ENCODE data around the gene PDE3A.
A peak's percentile ranks its signal among the peaks of the same experiment; 100 is the strongest.
"Not testable (repeated sequence)": the region's sequence is repeated elsewhere in the genome, so short reads cannot be mapped to it uniquely, and the experiment has no call there.

Gene PDE3A

DNA sequence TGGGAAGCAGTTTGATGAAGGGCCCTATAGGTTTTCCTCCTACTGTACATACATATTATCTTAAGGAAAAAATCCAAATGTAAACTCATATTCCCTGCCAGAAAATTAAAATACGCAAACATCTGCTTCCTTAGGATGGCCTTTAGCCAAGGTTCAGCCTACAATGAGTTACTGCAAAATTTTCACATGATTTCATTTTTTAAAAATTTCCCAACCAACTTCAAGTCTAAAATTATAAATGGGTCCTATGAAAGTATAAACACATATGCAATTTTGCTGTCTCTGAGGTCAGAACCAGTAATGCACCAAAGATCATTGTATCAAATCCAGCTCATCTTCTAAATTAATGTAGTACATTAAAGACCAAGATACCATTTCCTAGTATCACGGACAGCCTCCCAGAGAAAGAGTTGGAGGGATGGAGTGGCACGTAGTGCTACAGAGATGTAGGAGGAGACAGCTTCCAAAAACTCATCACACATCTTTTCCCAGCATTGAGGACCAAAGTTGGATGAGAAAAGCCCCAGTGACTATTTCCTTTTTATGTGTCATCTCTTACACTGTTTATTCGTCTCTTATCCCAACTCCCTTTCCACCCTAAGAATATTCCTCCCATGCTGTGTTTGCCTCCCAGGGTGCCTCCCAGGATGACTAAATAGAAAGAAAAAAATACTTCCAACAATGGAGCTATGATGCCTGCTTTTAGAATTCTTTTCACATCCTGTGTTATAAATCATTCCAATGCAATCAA lies 234.5 kb downstream of the PDE3A start:
- TF ChIP-seq POLR2A (IDR thresholded peaks at IDR 0.05; ENCODE audit: low read depth, low read length) = no peak
- DNase-seq (ENCODE audit: insufficient read length, low spot score) (no peak), FAIRE-seq (no peak)

DNA sequence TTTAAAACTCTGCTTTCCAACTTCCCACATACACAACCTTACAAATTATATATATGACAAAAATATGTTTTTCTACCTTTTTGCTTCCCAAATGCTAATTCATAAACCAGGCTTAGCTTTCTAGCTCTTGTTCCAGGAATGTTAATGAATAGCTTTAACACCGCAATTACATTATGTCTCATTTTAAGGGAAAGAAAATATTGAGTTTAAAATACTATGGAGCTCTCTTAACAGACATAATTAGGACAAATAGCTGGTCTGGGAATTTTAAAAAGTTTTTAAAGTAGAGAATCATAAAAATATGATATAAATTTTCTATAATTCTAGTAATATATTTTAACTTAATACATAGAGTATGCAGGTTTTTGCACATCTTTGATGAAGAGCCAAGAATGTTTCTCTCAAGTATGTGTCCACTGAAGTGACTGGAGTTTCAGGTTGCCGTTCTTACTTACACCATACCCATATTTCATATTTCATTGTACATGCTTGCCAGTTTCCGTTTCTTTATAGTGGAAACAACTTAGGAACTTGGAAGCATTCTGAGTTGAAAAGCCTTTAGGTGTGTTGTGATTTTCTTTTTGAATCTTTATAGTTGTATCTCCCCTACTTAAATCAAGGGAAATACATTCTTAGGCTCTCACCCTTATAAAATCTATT lies 236.2 kb downstream of the PDE3A start:
- TF ChIP-seq POLR2A (IDR thresholded peaks at IDR 0.05; ENCODE audit: low read depth, low read length) = no peak
- FAIRE-seq (no peak), DNase-seq (ENCODE audit: insufficient read length, low spot score) (no peak)

DNA sequence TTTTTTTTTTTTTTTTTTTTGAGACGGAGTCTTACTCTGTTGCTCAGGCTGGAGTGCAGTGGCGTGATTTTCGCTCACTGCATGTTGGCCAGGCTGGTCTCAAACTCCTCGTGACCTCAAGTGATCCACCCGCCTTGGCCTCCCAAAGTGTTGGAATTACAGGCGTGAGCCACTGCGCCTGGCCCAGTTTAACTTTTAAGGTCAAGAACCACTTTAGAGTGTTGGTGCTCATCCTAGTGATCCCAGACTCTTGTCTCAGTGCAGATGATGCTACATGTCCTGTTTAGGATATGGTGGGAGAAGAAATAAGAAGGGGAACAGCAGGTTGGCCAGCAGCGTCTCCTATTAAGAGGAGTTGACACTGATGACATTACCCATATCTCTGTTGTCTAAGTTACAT lies 246.7 kb downstream of the PDE3A start:
- FAIRE-seq; DNase-seq (ENCODE audit: insufficient read length, low spot score): not testable (repeated sequence)

DNA sequence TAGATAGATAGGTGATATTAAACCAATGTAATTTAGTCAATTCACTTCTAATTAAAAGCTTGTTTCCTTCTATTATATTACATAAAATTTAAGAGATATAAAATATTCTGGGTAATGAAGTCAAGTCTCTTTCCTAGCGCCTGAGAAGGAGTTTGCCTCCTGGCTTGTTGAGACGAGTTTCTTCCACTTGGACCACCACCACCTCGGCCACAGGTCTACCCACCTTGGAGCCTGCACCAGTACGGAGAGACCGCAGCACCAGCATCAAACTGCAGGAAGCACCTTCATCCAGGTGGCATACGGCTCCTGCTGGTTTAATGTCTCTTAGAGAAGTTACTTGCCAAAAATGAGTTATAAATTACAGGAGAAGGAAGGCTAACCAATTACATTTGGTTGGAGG lies 247.8 kb downstream of the PDE3A start:
- FAIRE-seq = no peak
- no peak for TF ChIP-seq POLR2A (IDR thresholded peaks at IDR 0.05; ENCODE audit: low read depth, low read length)

DNA sequence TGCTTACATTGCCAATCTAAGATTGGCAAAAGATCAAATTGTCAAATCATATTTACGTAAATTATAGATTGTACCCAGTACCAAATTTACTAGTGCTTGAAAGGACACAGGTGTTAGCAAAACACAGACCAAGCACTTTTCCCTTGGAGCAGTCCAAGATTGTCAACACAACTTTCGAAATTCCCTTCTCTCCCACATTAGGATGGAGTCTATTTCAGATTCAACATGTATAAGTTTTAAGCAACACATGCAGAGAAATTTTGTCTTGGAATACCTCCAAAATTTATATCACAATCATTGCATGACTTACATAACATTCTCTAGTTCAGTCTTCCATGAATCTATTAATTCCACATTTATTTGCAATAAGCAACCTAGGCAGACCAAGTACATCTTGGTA lies 251.9 kb downstream of the PDE3A start:
- FAIRE-seq (no peak), DNase-seq (ENCODE audit: insufficient read length, low spot score) (no peak)
- TF ChIP-seq POLR2A (IDR thresholded peaks at IDR 0.05; ENCODE audit: low read depth, low read length) = no peak

More for the DNA sequence above, 247.8 kb downstream of the PDE3A start:
- DNase-seq (ENCODE audit: insufficient read length, low spot score) = no peak

DNA sequence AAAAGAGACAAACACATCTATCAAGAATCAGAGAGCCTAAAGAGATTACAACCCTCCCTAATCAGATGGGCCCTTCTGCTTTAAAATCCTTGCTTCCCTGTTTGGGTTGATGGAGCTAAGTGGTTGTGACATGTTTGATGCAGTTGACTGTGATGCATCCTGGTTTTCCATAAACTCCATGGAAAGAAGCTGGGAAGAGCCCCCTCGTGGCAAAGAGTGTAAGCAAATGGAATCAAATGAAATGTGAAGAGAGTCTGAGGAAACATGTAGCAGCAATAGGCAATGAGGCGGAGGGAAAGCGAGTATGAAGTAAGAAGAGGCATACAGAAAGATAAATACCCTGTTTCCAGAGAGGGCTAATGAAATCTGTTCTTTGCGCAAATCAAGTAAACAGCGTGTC lies 256.4 kb downstream of the PDE3A start:
- peak; percentile 80 for FAIRE-seq
- DNase-seq (ENCODE audit: insufficient read length, low spot score) = no peak
- TF ChIP-seq POLR2A (IDR thresholded peaks at IDR 0.05; ENCODE audit: low read depth, low read length) = no peak

DNA sequence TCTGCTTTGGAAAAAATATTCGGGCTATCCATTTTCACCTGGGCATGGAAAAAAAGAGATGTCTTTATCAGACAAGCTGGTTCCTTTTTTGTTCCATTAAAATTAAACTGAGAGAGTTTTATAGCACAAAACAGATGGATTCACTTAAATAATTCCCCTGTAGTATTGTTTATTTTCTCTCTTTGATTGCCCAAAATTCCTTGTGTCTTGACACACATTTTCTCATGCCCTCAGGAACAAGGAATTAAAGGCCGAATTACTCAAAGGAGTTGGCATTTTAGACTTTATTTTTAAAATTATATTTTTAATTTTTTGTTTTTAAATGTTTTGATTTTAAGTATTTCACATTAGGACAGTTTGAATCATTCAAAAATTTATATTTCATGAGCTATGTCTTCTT lies 257.2 kb downstream of the PDE3A start:
- no peak for TF ChIP-seq POLR2A (IDR thresholded peaks at IDR 0.05; ENCODE audit: low read depth, low read length)
- FAIRE-seq (no peak), DNase-seq (ENCODE audit: insufficient read length, low spot score) (no peak)

DNA sequence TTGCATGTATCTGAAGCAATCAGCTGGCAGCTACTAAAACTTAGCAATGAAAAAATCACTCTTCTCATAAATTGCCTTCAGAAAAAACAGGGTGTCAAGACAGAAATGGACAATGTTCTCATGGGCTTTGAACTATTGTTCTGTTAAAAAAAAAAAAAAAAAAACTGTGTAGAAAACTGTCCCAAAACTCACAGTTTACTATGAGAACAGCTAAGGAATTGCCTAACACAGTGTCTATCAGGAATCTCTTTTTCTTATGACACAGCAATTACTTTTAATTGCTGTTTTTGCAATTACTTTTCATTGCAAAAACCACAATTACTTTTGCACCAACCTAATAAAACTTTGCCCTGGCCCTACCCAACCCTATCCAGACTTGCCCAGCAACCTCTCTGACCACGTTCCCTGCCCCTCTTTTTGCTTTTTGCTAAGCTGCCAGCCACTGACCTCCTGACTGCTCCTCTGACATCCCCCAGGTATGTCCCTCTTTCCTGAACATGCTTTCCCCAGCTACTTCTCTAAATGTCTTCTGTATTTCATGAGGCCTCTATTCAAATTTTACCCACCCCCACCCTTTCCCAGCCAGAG lies 258.8 kb downstream of the PDE3A start:
- no peak for TF ChIP-seq POLR2A (IDR thresholded peaks at IDR 0.05; ENCODE audit: low read depth, low read length)
- DNase-seq (ENCODE audit: insufficient read length, low spot score) (no peak), FAIRE-seq (no peak)

DNA sequence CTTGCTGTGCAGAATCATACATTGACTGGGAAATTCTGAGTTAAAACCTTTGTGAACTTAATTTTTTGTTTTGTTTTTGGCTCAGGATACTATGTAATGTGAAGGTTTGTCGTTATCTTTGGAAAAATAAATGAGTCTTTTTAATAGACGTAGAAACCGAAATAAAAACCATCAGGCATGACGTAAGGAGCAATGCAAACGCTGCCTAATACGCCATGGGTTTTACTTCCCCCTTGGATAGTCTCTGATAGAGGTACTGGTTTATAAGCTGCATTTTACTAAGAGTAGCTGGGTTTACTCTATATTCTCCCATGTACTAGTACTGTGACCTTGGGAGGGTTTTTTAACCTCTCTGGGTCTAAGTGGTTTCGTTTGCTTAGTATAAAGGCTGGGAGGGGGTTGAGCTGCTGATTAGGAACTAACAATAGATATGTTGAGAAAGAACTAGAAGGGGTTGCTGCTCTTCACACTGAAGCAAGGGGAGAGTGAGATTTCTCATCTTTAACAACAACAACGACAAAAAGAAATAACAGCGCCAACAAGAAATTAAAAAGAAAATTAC lies 260.0 kb downstream of the PDE3A start:
- TF ChIP-seq POLR2A (IDR thresholded peaks at IDR 0.05; ENCODE audit: low read depth, low read length) = no peak
- DNase-seq (ENCODE audit: insufficient read length, low spot score) (no peak), FAIRE-seq (no peak)

DNA sequence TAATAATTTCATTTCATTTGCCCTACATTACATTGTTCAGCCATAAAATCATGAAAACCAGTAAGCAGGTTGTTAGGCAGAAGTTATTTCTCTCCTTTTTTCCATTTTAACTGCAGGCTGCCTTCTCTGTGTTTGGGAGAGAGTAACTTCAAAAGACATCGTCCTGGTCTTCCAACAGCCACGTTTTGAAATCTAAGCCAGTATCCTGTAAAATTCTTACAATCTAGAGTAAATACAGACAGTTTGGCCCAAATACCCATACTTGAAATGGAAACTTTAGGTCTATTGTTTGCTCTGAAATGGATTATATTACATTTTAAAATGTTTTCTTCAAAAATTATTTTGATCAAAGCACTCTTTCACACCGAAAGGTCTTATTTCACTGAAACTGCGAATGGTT lies 260.7 kb downstream of the PDE3A start:
- no peak for TF ChIP-seq POLR2A (IDR thresholded peaks at IDR 0.05; ENCODE audit: low read depth, low read length)
- FAIRE-seq (no peak), DNase-seq (ENCODE audit: insufficient read length, low spot score) (no peak)

DNA sequence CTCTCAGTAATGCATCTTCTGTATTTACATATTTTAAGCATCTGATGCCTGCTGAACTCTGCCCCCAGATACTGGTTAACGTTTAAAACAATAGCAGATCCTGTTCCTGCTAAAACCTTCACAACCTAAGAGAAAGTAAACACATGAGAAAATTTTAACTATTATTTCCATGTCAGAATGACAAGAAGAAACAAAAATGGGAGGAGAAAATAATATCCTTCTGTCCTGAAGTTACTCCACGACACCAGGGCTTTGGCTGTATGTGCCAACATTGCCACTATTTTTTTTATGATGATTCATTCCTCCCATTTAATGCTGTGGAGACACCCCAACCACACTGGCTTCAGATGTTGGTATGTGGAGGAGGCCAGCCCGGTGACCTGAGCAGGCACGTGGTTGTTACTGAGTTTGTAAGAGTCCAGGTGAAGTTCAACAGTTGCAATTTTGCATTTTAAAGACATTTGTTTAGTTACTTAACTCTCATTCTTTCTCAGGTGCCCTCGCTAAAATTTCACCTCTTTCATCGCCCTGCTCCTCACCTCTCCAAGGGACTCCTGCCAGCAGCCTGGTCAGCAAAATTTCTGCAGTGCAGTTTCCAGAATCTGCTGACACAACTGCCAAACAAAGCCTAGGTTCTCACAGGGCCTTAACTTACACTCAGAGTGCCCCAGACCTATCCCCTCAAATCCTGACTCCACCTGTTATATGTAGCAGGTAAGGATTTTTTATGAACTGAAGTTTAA lies 261.2 kb downstream of the PDE3A start:
- peak; percentile 3 for DNase-seq (ENCODE audit: insufficient read length, low spot score)
- no peak for TF ChIP-seq POLR2A (IDR thresholded peaks at IDR 0.05; ENCODE audit: low read depth, low read length)
- no peak for FAIRE-seq

DNA sequence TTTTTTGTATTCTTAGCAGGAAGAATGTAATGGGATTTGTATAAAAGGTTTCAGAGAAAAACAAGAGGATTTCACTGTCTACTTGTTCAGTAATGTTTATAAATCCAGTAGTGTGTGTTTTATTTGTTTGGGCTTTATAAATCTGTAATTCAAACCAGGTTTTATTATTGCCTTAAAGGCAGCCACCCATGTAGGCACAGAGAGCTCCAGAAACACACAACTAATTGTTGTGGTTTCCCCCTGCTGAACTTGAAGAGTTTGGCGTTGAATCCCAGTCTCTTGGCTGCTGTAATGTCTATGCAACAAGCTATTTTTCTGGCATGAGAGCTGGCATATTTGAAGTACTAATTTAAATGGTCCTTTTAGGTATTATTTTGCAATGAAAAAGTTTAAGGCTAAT lies 263.4 kb downstream of the PDE3A start:
- FAIRE-seq = no peak
- TF ChIP-seq POLR2A (IDR thresholded peaks at IDR 0.05; ENCODE audit: low read depth, low read length) = no peak
- DNase-seq (ENCODE audit: insufficient read length, low spot score) = no peak

DNA sequence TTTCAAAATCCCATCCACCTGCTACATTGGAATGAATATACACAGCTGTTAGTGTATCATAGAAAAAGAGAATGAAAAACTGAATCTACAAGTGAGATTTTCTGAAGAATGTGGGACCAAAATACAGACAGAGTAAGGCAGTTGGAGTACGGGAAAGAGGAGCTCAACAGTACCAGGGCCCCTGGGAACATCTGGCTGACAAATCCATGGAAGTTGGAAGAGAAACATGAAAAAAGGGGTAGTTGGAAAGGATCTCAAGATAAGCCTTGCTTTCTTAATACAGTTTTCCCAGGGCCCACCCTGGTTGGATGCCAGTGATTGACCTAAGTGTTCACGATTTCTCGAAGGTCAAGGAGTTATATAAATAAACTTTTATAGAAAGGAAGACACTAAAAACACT lies 272.8 kb downstream of the PDE3A start:
- TF ChIP-seq POLR2A (IDR thresholded peaks at IDR 0.05; ENCODE audit: low read depth, low read length) = no peak
- DNase-seq (ENCODE audit: insufficient read length, low spot score) (no peak), FAIRE-seq (no peak)

DNA sequence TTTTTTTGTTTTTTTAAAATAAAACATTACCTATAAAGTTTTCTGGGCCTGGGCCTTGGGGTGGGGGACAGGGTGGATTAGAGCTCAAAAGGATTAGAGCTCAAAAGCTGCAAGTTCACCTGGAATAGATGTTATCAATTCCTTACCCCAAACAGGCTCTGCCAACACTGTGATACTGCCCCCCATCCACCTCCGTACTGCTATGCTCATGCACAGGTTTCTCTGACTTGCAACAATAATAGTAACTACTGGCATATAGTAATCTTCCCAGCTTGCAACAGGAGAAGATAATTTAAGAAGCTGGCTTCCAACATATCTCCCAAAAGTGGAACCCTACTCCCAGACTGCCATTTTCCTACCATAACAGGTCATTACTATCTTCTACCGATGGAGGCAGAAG lies 275.5 kb downstream of the PDE3A start:
- DNase-seq (ENCODE audit: insufficient read length, low spot score) (no peak), FAIRE-seq (no peak)
- no peak for TF ChIP-seq POLR2A (IDR thresholded peaks at IDR 0.05; ENCODE audit: low read depth, low read length)

Data from H54 (cell line).